Effector CD4-positive, alpha-beta T cell (primary cell): ENCODE results near the gene PLEKHA7.
A peak's percentile ranks its signal among the peaks of the same experiment; 100 is the strongest.
"Not testable (repeated sequence)": the region's sequence is repeated elsewhere in the genome, so short reads cannot be mapped to it uniquely, and the experiment has no call there.

ENCODE experiments used
- DNase-seq: peaks from one replicate; pipeline ENCODE4 v3.0.0-alpha.2; 2020
- total RNA-seq: gene quantifications from one replicate; lab custom pipeline; 2026; lab: John Stamatoyannopoulos, UW

Gene PLEKHA7
- 7.3 reads per million, percentile 26 among the genes with 10 or more reads in this experiment for total RNA-seq

- no peak for DNase-seq
These were observed at the start of gene PLEKHA7 for GRCh38 chr11:17014321-17014832. PLEKHA7 (minus strand) TSS chr11:17014414; CDS start chr11:17014401, 13 bp downstream.

- DNase-seq, result no peak
These were observed 49.2 kb upstream of the PLEKHA7 start for GRCh38 chr11:17063171-17064002.

- not testable (repeated sequence) for DNase-seq
These were observed 36.9 kb upstream of the PLEKHA7 start for GRCh38 chr11:17051146-17051545.

GRCh38 chr11:17048491-17048890, 34.3 kb upstream of the PLEKHA7 start:
- DNase-seq, result not testable (repeated sequence)

- DNase-seq, result no peak
These were observed 32.5 kb upstream of the PLEKHA7 start for GRCh38 chr11:17046690-17047089.

GRCh38 chr11:17036666-17037658, 22.7 kb upstream of the PLEKHA7 start:
- no peak for DNase-seq

- not testable (repeated sequence) for DNase-seq
These were observed 19.8 kb upstream of the PLEKHA7 start for GRCh38 chr11:17034027-17034426.

GRCh38 chr11:17026487-17027082, 12.4 kb upstream of the PLEKHA7 start:
- DNase-seq, result no peak

GRCh38 chr11:17024924-17025323, 10.7 kb upstream of the PLEKHA7 start:
- no peak for DNase-seq

- DNase-seq, result no peak
These were observed 7.3 kb upstream of the PLEKHA7 start for GRCh38 chr11:17021511-17021910.

GRCh38 chr11:17020831-17021230, 6.6 kb upstream of the PLEKHA7 start:
- no peak for DNase-seq

- DNase-seq, result no peak
These were observed 5.0 kb upstream of the PLEKHA7 start for GRCh38 chr11:17019232-17019631.

GRCh38 chr11:17015627-17016126, 1.5 kb upstream of the PLEKHA7 start:
- no peak for DNase-seq

- no peak for DNase-seq
These were observed 816 bp upstream of the PLEKHA7 start for GRCh38 chr11:17014833-17015626.

- no peak for DNase-seq
These were observed 480 bp downstream of the PLEKHA7 start for GRCh38 chr11:17013548-17014320.

GRCh38 chr11:17012712-17013547, 1.3 kb downstream of the PLEKHA7 start:
- no peak for DNase-seq

- no peak for DNase-seq
These were observed 2.0 kb downstream of the PLEKHA7 start for GRCh38 chr11:17012179-17012578.

GRCh38 chr11:17010851-17011420, 3.3 kb downstream of the PLEKHA7 start:
- no peak for DNase-seq

- no peak for DNase-seq
These were observed 6.1 kb downstream of the PLEKHA7 start for GRCh38 chr11:17008099-17008498.
